ENCODE data around the gene SLC43A1.
A peak's percentile ranks its signal among the peaks of the same experiment; 100 is the strongest.

The SLC43A1 gene

DNA sequence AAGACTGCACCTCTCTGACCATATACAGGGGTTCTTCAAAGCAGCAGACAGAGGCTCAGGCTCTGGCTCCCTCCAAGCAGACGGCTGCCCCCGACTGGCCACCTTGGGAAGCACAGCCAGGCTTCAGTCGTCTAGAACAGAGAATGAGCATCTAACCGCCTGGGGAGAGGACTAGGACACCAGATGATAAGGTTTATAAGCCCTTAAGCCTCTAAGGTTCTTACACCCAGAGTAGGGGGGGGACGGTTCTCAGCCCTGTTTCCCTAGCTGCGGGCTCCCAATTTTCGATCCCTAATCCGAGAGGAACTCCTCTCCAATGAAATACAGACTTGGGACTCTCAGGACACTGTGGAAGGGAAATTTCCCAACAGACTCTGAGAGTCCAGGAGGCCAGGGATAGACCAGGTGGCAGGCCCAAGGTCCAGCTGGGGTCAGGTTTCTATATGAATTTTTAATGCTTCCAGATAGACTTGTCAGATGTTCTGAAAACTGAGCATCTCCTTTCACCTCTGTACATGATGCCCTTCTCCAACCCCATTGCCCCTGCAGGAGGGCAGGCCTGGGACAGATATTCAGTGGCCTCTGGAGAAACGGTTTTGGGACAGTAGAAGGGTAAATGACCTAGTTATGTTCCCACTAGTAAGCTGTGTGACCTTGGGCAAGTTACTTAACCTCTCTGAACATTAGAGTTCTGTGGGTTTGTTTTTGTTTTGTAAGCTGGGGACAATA lies 34.9 kb downstream of the SLC43A1 start:
- Mint-ChIP-seq H3K9me3 (no peaks in the 10 kb centered on the region), H3K4me1 (peaks cover 22% of the 10 kb centered on the region), H3K4me3 (no peak overlapping the region), H3K27ac (no peak overlapping the region), H3K36me3 (peaks cover 12% of the 10 kb centered on the region)
- DNase-seq (ENCODE audit: low spot score in 2 of 2) = peak; percentile 74 to 90
- ATAC-seq = peak; percentile 74

DNA sequence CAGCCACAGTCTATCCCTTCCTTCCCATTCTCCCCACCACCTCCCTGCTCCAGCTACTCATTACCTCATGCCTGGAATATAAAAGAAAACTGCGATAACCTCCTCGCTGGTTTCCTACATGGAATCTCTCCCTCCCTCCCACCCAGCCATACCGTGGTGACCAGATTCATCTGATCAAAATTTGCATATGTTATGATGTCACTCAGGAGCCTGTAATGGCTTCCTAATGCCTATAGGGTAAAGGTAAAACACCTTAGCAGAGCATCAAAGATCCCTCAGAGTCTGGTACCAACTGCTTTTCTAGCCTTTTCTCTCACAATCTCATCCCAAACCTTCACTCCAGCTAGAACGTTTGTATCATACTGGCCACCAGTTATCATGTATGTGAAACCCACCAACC lies 35.6 kb downstream of the SLC43A1 start:
- Mint-ChIP-seq H3K4me3 (no peak overlapping the region), H3K9me3 (no peaks in the 10 kb centered on the region), H3K36me3 (peaks cover 7% of the 10 kb centered on the region), H3K4me1 (peaks cover 22% of the 10 kb centered on the region), H3K27ac (no peak overlapping the region)
- DNase-seq (ENCODE audit: low spot score in 2 of 2) (no peak), ATAC-seq (no peak)

GRCh38 chr11:57479021-57479663 lies 36.4 kb downstream of the SLC43A1 start:
- Mint-ChIP-seq H3K9me3 (no peaks in the 10 kb centered on the region), H3K4me3 (no peak overlapping the region)

DNA sequence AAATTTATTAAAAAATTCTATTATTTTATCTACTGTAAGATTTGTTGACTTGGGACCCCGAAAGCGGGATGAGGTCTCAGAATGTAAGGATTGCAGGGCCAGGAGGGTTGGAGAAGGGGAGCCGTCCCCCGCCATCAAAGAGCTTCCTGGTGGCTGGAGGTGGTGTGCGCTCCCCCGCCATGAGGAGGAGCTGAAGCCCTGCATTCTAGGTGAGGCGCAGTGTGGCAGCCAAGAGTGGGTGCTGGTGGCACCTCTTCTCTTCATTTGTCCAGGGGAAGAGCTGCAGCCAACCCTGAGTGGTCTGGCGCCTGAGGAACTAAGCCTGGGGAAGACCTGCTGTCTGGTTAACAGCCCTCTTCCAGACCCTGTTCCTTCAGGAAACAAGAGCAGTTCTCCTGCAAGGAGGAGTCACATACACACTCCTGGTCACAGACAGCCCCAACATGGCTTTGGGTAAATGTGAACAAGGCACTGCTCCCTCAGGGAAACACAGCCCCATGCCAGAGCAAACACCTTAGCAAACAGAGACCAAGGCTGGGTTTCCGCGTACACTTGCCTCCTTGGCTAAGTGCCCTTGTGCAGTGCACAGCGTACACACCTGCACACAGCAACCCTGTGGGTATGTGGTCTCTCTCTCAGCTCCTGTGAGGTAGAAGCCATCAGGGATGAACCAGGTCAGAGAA lies 37.9 kb downstream of the SLC43A1 start:
- no peak for ATAC-seq
- DNase-seq (ENCODE audit: low spot score in 2 of 2) = no peak
- peak overlapping the region; percentile 71 for H3K4me3 Mint-ChIP-seq
- no peak overlapping the region for H3K27ac Mint-ChIP-seq
- H3K36me3 Mint-ChIP-seq = no peaks in the 10 kb centered on the region
- H3K4me1 Mint-ChIP-seq = peaks cover 35% of the 10 kb centered on the region
- no peaks in the 10 kb centered on the region for H3K9me3 Mint-ChIP-seq

More at GRCh38 chr11:57479021-57479663, 36.4 kb downstream of the SLC43A1 start:
- H3K4me1 Mint-ChIP-seq = peaks cover 25% of the 10 kb centered on the region
- no peaks in the 10 kb centered on the region for H3K36me3 Mint-ChIP-seq
- no peak for DNase-seq (ENCODE audit: low spot score in 2 of 2)
- no peak for ATAC-seq
- no peak overlapping the region for H3K27ac Mint-ChIP-seq

GRCh38 chr11:57476757-57477506 lies 38.6 kb downstream of the SLC43A1 start:
- Mint-ChIP-seq H3K36me3 (no peaks in the 10 kb centered on the region), H3K4me3 (peak overlapping the region; percentile 71), H3K27ac (peak overlapping the region; percentile 67), H3K9me3 (no peaks in the 10 kb centered on the region), H3K4me1 (peaks cover 35% of the 10 kb centered on the region)
- DNase-seq (ENCODE audit: low spot score in 2 of 2) (peak in 1 of 2 donors; percentile 64), ATAC-seq (peak; percentile 70)

- no peaks in the 10 kb centered on the region for H3K9me3 Mint-ChIP-seq
- H3K27ac Mint-ChIP-seq = peak overlapping the region; percentile 67
- H3K36me3 Mint-ChIP-seq = no peaks in the 10 kb centered on the region
- ATAC-seq (peak; percentile 56), DNase-seq (ENCODE audit: low spot score in 2 of 2) (peak in 1 of 2 donors; percentile 63)
- H3K4me1 Mint-ChIP-seq = peaks cover 35% of the 10 kb centered on the region
- H3K4me3 Mint-ChIP-seq = peak overlapping the region; percentile 71
Observed at GRCh38 chr11:57476047-57476756, 39.3 kb downstream of the SLC43A1 start.

DNA sequence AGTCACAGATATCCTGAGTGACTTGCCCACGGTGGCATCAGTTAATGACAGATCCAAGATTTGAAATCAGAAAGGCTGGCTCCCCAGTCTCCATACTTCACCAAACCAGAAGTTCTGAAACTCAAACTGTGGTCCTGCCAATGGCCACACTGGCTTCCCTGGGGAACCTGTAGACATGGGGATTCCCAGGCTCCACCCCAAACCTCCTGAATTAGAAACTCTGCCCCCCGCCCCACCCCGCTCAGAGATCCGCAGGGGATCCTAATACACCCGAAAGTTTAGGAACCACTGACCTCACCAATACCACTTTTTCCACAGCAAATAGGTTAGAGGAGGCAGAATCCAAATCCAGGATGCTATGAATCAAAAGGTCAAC lies 39.8 kb downstream of the SLC43A1 start:
- peak overlapping the region; percentile 71 for H3K4me3 Mint-ChIP-seq

DNA sequence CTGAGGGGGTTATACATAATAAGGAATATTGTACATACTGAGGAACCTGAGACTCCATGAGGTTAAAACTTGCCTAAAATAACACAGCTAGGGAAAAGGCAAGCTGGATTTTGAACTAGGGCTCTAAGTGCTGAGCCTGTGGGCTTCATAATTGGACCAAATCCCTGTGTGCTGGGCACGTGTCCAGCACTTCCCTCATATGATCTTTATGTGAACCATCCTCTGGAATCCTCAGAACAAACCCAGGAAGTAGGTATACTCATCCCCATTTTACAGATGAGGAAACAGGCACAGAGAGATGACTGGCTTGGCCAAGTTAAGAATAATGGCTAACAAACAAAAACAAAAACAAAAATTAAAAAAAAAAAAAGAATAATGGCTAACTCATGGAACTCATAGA lies 40.3 kb downstream of the SLC43A1 start:
- DNase-seq (ENCODE audit: low spot score in 2 of 2) (no peak), ATAC-seq (no peak)
- H3K4me3 Mint-ChIP-seq = peak overlapping the region; percentile 71
- no peaks in the 10 kb centered on the region for H3K9me3 Mint-ChIP-seq
- H3K4me1 Mint-ChIP-seq = peaks cover 31% of the 10 kb centered on the region
- no peak overlapping the region for H3K27ac Mint-ChIP-seq
- H3K36me3 Mint-ChIP-seq = no peaks in the 10 kb centered on the region

More for the DNA sequence above, 39.8 kb downstream of the SLC43A1 start:
- Mint-ChIP-seq H3K36me3 (no peaks in the 10 kb centered on the region), H3K27ac (peak overlapping the region; percentile 67), H3K9me3 (no peaks in the 10 kb centered on the region), H3K4me1 (peaks cover 35% of the 10 kb centered on the region)
- DNase-seq (ENCODE audit: low spot score in 2 of 2) (no peak), ATAC-seq (no peak)

DNA sequence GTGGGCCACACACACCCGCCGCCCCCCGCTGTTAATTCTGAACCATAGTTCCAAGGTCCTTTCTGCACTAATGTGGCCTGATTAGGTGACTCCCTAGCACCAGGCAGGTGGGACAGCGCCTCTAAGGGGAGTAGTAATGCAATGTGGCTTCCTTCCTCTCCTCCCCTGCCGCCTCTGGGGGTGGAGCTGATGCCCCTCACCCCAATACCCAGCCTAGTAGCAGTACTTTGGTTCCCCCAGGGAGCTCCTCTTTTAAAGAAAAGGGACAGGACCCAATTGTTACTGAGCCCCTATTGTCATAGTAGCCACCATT lies 40.7 kb downstream of the SLC43A1 start:
- no peaks in the 10 kb centered on the region for H3K36me3 Mint-ChIP-seq

GRCh38 chr11:57474017-57474802 lies 41.3 kb downstream of the SLC43A1 start:
- Mint-ChIP-seq H3K4me3 (peak overlapping the region; percentile 22), H3K4me1 (peaks cover 28% of the 10 kb centered on the region), H3K36me3 (no peaks in the 10 kb centered on the region), H3K9me3 (no peaks in the 10 kb centered on the region), H3K27ac (peak overlapping the region; percentile 12)
- no peak for DNase-seq (ENCODE audit: low spot score in 2 of 2)
- ATAC-seq = peak; percentile 53

More for the DNA sequence above, 40.7 kb downstream of the SLC43A1 start:
- ATAC-seq (no peak), DNase-seq (ENCODE audit: low spot score in 2 of 2) (no peak)
- H3K9me3 Mint-ChIP-seq = no peaks in the 10 kb centered on the region
- H3K4me1 Mint-ChIP-seq = peaks cover 28% of the 10 kb centered on the region
- H3K27ac Mint-ChIP-seq = no peak overlapping the region
- peak overlapping the region; percentile 22 for H3K4me3 Mint-ChIP-seq

- H3K4me1 Mint-ChIP-seq = peaks cover 28% of the 10 kb centered on the region
- H3K36me3 Mint-ChIP-seq = no peaks in the 10 kb centered on the region
- H3K27ac Mint-ChIP-seq = peak overlapping the region; percentile 12
- H3K4me3 Mint-ChIP-seq = no peak overlapping the region
- no peaks in the 10 kb centered on the region for H3K9me3 Mint-ChIP-seq
- no peak for DNase-seq (ENCODE audit: low spot score in 2 of 2)
- no peak for ATAC-seq
Observed at GRCh38 chr11:57473285-57473841, 42.1 kb downstream of the SLC43A1 start.

DNA sequence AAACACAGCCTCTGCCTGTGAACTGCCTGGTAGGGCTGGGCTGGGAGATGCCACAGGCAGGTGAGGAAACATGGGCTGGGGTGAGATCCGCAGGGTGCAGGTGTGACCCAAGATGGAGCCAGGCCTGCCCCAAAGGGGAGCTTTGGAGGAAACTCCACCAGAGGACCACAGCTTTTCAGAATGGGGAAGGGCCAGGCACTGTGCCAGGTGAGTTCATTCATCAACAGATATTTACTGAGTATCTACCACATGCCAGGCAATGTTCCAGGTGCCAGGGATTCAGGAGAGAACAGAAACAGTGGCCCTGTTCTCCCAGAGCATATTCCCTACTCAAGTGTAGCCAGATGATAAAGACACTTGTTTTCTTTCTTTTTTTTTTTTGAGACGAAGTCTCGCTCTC lies 44.0 kb downstream of the SLC43A1 start:
- ATAC-seq = no peak

DNA sequence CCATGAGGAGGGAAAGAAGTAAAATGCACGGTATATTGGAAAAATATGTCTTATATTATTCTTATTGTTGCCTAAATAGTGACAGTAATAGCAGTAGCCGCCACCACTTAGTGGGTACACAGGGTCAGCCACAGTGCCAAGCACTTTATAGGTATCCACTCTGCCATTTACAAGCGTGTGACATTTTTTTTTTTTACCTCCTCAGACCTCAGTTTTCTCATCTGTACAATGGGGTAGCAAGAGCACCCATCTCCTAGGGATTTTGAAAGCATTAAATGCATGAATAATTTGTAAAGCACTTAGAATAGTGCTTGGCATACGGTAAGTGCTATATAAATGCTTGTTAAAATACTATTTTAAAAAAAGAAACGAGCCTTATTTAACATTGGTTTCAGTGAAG lies 46.2 kb downstream of the SLC43A1 start:
- DNase-seq (ENCODE audit: low spot score in 2 of 2) (no peak), ATAC-seq (no peak)

More for the DNA sequence above, 44.0 kb downstream of the SLC43A1 start:
- Mint-ChIP-seq H3K4me3 (no peak overlapping the region), H3K36me3 (no peaks in the 10 kb centered on the region), H3K4me1 (peaks cover 22% of the 10 kb centered on the region), H3K27ac (no peak overlapping the region), H3K9me3 (no peaks in the 10 kb centered on the region)
- DNase-seq (ENCODE audit: low spot score in 2 of 2) = no peak

DNA sequence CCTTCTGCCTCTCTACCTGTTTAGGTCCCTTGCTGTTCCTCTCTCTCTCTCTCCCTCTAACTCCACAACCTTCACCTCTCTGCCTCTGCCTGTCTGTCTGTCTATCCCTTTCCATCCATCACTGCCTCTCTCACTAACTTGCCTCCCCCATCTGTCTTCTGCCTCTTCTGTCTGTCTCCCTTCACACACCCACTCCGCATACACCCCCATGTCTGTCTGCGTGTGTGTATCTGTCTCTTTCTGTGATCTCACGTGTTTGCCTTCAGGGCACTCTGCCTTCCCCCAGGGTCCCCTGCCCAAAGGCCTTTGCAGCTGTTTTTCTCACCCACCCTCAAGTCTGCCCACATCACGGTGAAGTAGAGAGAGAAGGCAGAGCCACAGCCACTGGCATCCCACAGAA lies 47.2 kb downstream of the SLC43A1 start:
- DNase-seq (ENCODE audit: low spot score in 2 of 2) (no peak), ATAC-seq (no peak)
- peaks cover 6% of the 10 kb centered on the region for H3K4me1 Mint-ChIP-seq
- peaks cover 4% of the 10 kb centered on the region for H3K36me3 Mint-ChIP-seq
- no peaks in the 10 kb centered on the region for H3K9me3 Mint-ChIP-seq
- no peak overlapping the region for H3K4me3 Mint-ChIP-seq
- no peak overlapping the region for H3K27ac Mint-ChIP-seq

More for the DNA sequence above, 46.2 kb downstream of the SLC43A1 start:
- Mint-ChIP-seq H3K27ac (no peak overlapping the region), H3K4me1 (peaks cover 11% of the 10 kb centered on the region), H3K36me3 (peaks cover 4% of the 10 kb centered on the region), H3K9me3 (no peaks in the 10 kb centered on the region), H3K4me3 (no peak overlapping the region)
